HG03442 (cell line): ENCODE measurements around the gene CCM2.
"Not testable (repeated sequence)": the region's sequence is repeated elsewhere in the genome, so short reads cannot be mapped to it uniquely, and the experiment has no call there.

Source experiments
- ATAC-seq: cut with Tn5 transposase; IDR thresholded peaks from one replicate; pipeline ENCODE4 v1.9.1; 2021; ENCODE audit warnings: mild to moderate bottlenecking, moderate library complexity; ENCODE audit not compliant: unreplicated experiment

The CCM2 gene

DNA sequence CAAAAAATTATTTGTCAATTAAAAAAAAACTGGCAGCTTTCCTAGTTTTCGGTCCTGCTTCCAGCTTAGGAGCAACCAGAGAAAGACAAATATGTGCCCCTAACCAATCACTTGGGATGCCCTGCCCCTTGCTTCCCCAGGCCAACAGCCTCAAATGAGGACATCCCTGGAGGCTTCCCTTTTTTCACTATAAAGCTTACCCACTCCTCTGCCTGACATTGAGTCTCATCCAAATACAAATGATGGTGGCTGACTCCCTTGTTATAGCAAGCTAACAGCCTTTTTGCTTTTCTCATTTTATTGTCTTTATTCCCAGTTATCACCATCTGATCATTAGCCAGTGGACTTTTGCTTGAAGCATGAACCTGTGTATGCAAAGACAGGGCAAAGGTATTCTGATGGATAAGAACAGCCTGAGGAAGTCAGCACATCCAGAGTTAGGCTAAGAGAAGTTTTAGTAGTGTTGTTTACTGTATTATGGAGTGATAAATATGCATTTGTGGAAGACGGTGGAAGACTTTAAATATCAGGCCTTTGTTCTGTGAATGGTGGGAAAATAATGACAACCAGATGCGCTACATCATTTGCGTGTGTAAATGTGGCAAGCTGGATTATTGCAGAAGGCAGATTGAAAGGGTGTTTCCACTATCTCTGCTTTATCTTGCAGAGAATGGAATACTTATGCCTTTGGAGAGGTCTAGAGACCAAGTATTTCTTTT lies 1.7 kb upstream of the CCM2 start:
- ATAC-seq = no peak

DNA sequence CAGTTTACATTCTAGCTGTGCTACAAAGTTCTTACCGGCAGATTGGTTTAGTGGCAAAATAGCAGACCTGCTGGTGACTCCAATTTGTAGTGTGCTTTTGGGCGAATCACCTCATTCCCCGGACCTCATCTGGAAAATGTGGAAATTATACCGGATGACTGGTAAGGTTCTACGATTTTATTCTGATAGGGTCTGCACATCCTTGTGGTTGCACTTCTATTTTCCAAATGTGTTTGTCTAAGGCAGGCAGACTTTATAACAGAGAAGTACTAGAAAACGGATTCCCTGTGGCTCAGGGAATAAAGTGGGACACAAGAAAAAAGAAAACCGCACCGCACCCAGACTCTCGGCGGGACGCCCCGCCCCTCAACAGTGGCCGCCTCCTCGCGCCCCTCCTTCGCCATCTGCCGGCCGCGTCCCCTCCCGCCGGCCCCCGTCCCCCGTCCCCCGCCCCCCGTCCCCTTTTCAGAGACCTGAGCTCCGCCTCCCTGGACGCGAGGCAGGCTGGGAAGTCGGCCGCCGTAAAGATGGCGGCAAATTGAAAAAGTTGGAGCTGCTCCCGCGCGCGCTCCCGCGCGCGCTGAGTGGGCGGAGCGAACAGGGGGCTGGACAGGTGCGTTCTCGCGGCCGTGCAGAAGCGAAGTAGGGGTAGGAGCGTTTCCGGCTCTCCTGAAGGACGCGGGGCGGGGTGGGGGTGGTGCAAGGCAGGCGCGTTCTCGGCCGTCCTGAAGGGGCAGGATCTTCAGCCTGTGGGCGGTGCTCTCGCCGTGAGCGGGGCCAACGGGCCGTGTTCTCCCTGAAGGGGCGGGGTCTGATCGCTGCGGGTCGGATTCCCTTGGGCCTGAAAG lies 532 bp upstream of the CCM2 start:
- peak; percentile 66 for ATAC-seq

DNA sequence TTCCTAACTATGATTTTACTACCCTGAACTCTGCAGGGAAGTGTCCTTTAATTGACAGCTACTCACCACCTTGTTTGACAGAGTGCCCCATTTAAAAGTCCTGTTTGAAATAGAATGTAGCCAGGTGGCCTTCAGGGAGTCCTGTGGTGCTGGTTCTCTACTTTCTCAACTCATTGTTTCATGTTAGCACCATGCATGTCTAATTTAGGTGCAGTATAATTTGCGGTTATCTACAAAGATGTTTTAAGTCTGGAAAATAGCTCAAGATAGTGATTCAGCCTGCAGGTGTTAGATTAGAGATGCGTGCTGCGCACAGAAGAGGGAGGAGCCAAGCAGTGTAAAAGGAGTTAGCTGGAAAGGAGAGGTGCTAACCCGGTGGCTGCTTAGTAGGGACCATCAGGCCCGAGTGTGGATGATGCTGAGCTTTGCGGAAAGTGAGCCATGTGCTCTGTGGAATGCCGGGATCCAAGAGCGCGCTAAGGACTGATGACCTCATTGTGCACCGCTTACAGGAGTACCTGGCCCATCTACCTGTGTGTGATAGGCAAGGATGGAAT lies 1.2 kb downstream of the CCM2 start:
- ATAC-seq = no peak

- no peak for ATAC-seq
These were observed 1.8 kb downstream of the CCM2 start for GRCh38 chr7:45001826-45002225.

GRCh38 chr7:45003789-45004188 lies 3.8 kb downstream of the CCM2 start:
- no peak for ATAC-seq

DNA sequence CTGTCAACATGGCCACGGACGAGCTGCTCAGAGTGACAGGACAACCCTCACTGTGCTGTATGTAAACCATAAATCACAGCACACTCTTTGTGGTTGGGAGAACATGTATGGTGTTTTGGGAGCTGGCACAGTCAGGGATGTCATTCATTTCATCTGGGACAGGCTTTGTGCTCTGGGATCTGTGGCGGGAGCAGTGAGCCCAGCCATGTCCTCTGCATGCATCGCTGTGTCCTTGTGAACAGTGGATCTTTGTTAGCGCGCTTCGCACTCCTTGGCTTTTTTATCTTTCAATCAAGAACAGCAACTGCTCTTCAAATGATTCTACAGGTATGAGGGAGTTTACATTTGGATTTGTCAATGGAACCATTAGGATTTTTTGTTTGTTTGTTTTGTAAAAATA lies 7.1 kb downstream of the CCM2 start:
- ATAC-seq = no peak

GRCh38 chr7:45007571-45008328 lies 7.7 kb downstream of the CCM2 start:
- no peak for ATAC-seq

GRCh38 chr7:45013465-45013967 lies 13.5 kb downstream of the CCM2 start:
- no peak for ATAC-seq

DNA sequence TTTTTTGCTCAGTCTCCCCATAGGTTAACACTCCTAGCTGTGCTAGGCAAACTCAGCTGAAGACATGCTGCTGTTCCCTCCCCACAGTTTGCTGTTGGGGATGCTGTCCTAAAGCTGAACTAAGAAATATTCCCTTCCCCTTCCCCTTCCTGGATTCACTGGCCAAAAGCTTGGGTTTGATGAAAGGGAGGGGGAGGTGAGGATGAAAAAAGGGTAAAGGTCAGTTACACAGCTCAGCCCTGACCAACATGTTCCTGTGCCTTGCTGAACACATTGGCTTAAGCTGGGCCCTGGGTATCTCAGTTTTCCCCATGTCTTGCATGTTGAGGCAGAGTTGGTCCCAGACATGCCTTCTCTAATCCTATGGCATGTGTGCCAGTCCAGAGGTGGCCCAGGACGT lies 15.3 kb downstream of the CCM2 start:
- no peak for ATAC-seq

DNA sequence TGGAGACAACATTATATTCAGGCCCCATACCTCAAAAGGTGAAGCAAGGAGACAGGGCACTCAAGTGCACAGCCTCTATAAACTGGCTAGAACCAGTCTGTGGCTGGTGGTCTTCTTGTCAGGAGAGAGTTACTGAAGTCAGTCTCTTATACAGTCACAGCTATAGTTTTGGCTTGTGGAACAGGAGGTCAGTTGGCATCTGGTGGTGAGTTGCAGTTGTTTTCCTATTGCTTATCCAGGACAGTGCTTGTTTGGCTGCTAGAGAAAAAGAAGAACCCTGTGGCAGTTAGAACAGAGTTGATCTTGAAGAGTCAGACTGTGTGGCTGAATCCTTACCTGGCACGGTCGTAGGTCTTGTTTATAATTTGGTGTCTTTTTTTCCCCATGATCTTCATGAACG lies 17.3 kb downstream of the CCM2 start:
- ATAC-seq = no peak

GRCh38 chr7:45020915-45021314 lies 20.9 kb downstream of the CCM2 start:
- no peak for ATAC-seq

- peak; percentile 66 for ATAC-seq
These were observed 21.7 kb downstream of the CCM2 start for GRCh38 chr7:45021604-45022296.

DNA sequence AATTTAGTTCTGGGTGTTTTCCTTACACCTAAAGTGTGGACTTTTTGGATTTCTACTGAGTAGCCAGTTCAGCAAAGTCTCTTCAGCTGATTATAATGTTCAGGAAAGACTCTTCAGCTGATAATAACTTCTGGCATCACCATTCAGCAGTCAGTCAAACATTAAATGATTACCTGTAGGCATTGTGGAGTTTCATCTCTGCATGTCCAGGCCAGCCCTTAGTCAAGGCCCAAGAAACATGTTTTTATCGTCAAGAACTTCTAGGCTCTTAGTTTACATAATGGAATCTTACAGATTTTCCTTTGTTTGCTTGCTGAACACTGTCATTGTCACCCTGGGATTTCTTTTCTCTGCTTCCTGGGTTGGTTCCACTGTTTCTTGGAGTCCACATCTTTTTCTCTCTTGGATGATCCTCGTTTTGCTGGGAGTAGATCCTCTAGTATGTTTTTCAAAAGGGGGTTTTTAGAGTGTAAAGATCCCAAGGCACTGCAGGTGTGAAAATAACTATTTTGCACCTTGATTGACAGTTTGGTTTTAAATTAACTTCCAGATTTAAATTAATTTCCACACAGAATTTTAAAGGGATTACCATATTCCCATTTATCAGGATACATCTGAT lies 24.2 kb downstream of the CCM2 start:
- no peak for ATAC-seq

DNA sequence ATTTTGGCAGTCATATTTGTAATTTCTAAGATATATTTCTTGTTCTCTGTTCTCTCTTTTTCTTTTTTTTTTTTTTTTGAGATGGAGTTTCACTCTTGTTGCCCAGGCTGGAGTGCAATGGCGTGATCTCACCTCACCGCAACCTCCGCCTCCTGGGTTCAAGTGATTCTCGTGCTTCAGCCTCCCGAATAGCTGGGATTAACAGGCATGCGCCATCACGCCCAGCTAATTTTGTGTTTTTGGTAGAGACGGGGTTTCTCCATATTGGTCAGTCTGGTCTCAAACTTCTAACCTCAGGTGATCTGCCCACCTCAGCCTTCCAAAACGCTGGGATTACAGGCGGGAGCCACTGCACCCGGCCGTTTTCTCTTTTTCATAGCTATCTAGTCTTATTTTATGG lies 25.5 kb downstream of the CCM2 start:
- ATAC-seq = not testable (repeated sequence)

DNA sequence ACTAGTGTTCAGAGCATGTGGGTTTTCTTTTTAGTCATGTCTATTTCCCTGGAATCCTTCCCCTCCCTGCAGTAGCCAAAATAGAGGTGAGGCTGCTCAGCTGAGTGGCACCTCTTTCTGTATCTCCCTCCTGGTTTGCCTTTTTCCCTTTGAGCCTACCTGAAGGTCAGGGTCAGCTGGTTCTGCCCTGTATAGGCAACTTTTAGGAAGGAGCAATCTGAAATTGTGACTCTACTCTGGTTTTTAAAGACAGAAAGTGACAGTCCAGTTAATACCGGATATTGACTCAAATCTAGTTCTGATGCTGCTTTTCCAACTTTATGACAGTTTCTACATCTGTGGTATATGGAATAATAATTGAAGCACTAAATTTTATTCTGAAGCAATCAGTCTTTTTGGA lies 26.0 kb downstream of the CCM2 start:
- no peak for ATAC-seq

GRCh38 chr7:45026984-45027773 lies 27.2 kb downstream of the CCM2 start:
- ATAC-seq = no peak

DNA sequence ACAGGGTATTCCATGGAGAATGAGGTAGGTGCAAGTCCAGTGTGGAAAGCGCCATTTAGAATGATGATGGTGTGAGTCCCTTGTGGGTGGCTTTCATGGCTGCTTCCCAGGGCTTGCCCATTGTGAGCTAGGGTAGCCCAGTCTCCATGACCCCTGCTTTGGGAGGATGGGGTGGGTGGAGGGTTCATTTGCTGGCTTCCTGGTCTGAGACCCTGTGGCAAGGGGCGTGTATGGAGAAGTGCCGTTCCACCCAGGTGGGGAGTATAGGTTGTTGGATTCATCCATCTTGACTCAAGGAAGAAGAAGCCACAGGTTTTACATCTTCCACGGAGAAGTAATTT lies 27.7 kb downstream of the CCM2 start:
- no peak for ATAC-seq

- no peak for ATAC-seq
These were observed 28.3 kb downstream of the CCM2 start for GRCh38 chr7:45028138-45028919.

DNA sequence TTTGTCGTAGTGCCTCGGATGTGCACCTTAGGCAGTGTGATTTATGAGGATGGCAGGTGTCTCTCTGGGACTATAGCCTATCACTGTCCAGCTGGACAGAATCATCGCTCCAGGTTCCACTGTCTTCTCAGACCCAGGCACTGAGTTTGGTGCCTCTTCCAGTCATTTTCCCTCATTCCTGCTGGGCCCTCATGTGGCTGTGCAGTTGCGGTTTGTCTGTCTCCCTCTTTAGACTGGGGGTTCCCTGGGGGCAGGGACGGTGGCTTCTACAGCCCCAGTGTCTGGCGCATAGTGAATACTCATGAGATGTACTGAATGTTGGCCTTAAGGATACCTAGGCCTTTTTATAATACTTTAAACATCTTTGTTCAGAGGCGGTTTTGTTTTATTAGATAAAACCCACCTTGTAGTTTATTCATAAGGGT lies 28.9 kb downstream of the CCM2 start:
- no peak for ATAC-seq
